Measurements from ENCODE around the gene ACACA. TPM values are rescaled to one million over a fixed set of nuclear protein-coding genes. Genes with fewer than 3 reads are reported as not detected.

ACACA gene
- total and polyA plus RNA-seq, 2 experiments from 2014 or later: 59.6 to 164 TPM

DNA sequence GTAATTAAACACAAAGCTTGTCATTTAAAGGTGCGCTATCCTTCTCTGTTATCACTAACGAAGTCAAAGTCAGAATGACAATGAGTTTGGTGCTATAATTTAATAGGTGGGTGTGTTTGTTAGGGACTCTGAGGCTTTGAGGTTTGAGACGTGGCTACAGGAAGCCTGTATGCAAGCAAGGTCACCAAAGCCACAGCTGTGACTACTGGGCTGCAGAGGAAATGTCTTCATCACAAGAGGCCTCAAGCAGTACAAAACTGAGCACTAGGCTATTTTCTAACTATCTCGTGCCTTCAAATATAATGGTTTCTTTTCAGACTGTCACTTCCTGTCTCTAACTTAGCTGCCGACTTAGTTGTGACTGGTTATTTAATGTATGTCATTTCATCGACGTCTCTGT, 316.7 kb downstream of the ACACA start (continued):
- TF ChIP-seq, protein P1, sequence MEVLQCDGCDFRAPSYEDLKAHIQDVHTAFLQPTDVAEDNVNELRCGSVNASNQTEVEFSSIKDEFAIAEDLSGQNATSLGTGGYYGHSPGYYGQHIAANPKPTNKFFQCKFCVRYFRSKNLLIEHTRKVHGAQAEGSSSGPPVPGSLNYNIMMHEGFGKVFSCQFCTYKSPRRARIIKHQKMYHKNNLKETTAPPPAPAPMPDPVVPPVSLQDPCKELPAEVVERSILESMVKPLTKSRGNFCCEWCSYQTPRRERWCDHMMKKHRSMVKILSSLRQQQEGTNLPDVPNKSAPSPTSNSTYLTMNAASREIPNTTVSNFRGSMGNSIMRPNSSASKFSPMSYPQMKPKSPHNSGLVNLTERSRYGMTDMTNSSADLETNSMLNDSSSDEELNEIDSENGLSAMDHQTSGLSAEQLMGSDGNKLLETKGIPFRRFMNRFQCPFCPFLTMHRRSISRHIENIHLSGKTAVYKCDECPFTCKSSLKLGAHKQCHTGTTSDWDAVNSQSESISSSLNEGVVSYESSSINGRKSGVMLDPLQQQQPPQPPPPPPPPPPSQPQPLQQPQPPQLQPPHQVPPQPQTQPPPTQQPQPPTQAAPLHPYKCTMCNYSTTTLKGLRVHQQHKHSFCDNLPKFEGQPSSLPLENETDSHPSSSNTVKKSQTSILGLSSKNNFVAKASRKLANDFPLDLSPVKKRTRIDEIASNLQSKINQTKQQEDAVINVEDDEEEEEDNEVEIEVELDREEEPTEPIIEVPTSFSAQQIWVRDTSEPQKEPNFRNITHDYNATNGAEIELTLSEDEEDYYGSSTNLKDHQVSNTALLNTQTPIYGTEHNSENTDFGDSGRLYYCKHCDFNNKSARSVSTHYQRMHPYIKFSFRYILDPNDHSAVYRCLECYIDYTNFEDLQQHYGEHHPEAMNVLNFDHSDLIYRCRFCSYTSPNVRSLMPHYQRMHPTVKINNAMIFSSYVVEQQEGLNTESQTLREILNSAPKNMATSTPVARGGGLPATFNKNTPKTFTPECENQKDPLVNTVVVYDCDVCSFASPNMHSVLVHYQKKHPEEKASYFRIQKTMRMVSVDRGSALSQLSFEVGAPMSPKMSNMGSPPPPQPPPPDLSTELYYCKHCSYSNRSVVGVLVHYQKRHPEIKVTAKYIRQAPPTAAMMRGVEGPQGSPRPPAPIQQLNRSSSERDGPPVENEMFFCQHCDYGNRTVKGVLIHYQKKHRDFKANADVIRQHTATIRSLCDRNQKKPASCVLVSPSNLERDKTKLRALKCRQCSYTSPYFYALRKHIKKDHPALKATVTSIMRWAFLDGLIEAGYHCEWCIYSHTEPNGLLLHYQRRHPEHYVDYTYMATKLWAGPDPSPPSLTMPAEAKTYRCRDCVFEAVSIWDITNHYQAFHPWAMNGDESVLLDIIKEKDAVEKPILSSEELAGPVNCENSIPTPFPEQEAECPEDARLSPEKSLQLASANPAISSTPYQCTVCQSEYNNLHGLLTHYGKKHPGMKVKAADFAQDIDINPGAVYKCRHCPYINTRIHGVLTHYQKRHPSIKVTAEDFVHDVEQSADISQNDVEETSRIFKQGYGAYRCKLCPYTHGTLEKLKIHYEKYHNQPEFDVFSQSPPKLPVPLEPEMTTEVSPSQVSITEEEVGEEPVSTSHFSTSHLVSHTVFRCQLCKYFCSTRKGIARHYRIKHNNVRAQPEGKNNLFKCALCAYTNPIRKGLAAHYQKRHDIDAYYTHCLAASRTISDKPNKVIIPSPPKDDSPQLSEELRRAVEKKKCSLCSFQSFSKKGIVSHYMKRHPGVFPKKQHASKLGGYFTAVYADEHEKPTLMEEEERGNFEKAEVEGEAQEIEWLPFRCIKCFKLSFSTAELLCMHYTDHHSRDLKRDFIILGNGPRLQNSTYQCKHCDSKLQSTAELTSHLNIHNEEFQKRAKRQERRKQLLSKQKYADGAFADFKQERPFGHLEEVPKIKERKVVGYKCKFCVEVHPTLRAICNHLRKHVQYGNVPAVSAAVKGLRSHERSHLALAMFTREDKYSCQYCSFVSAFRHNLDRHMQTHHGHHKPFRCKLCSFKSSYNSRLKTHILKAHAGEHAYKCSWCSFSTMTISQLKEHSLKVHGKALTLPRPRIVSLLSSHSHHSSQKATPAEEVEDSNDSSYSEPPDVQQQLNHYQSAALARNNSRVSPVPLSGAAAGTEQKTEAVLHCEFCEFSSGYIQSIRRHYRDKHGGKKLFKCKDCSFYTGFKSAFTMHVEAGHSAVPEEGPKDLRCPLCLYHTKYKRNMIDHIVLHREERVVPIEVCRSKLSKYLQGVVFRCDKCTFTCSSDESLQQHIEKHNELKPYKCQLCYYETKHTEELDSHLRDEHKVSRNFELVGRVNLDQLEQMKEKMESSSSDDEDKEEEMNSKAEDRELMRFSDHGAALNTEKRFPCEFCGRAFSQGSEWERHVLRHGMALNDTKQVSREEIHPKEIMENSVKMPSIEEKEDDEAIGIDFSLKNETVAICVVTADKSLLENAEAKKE (CRISPR knock-in tag; IDR thresholded peaks at IDR 0.05): no peak
- TF ChIP-seq, protein P2, sequence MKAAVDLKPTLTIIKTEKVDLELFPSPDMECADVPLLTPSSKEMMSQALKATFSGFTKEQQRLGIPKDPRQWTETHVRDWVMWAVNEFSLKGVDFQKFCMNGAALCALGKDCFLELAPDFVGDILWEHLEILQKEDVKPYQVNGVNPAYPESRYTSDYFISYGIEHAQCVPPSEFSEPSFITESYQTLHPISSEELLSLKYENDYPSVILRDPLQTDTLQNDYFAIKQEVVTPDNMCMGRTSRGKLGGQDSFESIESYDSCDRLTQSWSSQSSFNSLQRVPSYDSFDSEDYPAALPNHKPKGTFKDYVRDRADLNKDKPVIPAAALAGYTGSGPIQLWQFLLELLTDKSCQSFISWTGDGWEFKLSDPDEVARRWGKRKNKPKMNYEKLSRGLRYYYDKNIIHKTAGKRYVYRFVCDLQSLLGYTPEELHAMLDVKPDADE (IDR thresholded peaks at IDR 0.05): no peak
- TF ChIP-seq EZH2phosphoT487 (IDR thresholded peaks at IDR 0.05; ENCODE audit: unreplicated experiment) (no peak), CREB1 (CRISPR knock-in tag; IDR thresholded peaks at IDR 0.05; ENCODE audit: low read depth) (no peak)
- TF ChIP-seq, protein P3, sequence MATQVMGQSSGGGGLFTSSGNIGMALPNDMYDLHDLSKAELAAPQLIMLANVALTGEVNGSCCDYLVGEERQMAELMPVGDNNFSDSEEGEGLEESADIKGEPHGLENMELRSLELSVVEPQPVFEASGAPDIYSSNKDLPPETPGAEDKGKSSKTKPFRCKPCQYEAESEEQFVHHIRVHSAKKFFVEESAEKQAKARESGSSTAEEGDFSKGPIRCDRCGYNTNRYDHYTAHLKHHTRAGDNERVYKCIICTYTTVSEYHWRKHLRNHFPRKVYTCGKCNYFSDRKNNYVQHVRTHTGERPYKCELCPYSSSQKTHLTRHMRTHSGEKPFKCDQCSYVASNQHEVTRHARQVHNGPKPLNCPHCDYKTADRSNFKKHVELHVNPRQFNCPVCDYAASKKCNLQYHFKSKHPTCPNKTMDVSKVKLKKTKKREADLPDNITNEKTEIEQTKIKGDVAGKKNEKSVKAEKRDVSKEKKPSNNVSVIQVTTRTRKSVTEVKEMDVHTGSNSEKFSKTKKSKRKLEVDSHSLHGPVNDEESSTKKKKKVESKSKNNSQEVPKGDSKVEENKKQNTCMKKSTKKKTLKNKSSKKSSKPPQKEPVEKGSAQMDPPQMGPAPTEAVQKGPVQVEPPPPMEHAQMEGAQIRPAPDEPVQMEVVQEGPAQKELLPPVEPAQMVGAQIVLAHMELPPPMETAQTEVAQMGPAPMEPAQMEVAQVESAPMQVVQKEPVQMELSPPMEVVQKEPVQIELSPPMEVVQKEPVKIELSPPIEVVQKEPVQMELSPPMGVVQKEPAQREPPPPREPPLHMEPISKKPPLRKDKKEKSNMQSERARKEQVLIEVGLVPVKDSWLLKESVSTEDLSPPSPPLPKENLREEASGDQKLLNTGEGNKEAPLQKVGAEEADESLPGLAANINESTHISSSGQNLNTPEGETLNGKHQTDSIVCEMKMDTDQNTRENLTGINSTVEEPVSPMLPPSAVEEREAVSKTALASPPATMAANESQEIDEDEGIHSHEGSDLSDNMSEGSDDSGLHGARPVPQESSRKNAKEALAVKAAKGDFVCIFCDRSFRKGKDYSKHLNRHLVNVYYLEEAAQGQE (IDR thresholded peaks at IDR 0.05; ENCODE audit: unreplicated experiment): no peak
- TF ChIP-seq, protein P4, sequence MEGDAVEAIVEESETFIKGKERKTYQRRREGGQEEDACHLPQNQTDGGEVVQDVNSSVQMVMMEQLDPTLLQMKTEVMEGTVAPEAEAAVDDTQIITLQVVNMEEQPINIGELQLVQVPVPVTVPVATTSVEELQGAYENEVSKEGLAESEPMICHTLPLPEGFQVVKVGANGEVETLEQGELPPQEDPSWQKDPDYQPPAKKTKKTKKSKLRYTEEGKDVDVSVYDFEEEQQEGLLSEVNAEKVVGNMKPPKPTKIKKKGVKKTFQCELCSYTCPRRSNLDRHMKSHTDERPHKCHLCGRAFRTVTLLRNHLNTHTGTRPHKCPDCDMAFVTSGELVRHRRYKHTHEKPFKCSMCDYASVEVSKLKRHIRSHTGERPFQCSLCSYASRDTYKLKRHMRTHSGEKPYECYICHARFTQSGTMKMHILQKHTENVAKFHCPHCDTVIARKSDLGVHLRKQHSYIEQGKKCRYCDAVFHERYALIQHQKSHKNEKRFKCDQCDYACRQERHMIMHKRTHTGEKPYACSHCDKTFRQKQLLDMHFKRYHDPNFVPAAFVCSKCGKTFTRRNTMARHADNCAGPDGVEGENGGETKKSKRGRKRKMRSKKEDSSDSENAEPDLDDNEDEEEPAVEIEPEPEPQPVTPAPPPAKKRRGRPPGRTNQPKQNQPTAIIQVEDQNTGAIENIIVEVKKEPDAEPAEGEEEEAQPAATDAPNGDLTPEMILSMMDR (conservative IDR thresholded peaks at IDR 0.05; ENCODE audit: low read depth in 2 of 2): no peak

All from GM23338 (cell line).